Activated T-helper 1 cell treated with anti-CD3 and anti-CD28 coated beads, Interleukin-12 subunit alpha, Interleukin-12 subunit beta, Interleukin-2, Interleukin-4 antibody, amounts not matched to agents 30 ng/mL and 10 ng/mL and 1 ng/mL, durations not matched to agents 14 hours and 24 hours and 36 hours (primary cell): ENCODE data around the gene FUOM. TPM values are rescaled to one million over a fixed set of nuclear protein-coding genes. Genes with fewer than 3 reads are reported as not detected.

ENCODE experiments used
- DNase-seq: peaks from one replicate; pipeline ENCODE4 v3.0.0; 2021; ENCODE audit warnings: low spot score
- H3K27ac Mint-ChIP-seq: one replicate; pipeline ENCODE4 v1.8.0; 2021; ENCODE audit warnings: mild to moderate bottlenecking, mixed read lengths
- H3K27me3 Mint-ChIP-seq: one replicate; pipeline ENCODE4 v1.8.0; 2022; ENCODE audit warnings: mild to moderate bottlenecking, moderate library complexity, mixed read lengths; ENCODE audit not compliant: insufficient read depth
- H3K36me3 Mint-ChIP-seq: one replicate; pipeline ENCODE4 v1.8.0; 2021; ENCODE audit warnings: low read depth, mixed read lengths
- H3K4me1 Mint-ChIP-seq: one replicate; pipeline ENCODE4 v1.8.0; 2021; ENCODE audit warnings: low read depth, mixed read lengths
- H3K4me3 Mint-ChIP-seq: one replicate; pipeline ENCODE4 v1.8.0; 2021; ENCODE audit warnings: mild to moderate bottlenecking, moderate library complexity, mixed read lengths
- H3K9me3 Mint-ChIP-seq: one replicate; pipeline ENCODE4 v1.8.0; 2021; ENCODE audit warnings: mixed read lengths
- intact Hi-C: fragments of 100-400 bp; cut with micrococcal nuclease; formaldehyde crosslinking; loops from one replicate; pipeline ENCODE4 v1.15.1; 2024
- total RNA-seq: library from RNA; stranded (reverse); gene quantifications from 2 replicates; pipeline ENCODE4 v1.2.3, GENCODE V29; 2022

Gene FUOM
- total RNA-seq, result 45.4 and 51.8 TPM in 2 replicates

DNA sequence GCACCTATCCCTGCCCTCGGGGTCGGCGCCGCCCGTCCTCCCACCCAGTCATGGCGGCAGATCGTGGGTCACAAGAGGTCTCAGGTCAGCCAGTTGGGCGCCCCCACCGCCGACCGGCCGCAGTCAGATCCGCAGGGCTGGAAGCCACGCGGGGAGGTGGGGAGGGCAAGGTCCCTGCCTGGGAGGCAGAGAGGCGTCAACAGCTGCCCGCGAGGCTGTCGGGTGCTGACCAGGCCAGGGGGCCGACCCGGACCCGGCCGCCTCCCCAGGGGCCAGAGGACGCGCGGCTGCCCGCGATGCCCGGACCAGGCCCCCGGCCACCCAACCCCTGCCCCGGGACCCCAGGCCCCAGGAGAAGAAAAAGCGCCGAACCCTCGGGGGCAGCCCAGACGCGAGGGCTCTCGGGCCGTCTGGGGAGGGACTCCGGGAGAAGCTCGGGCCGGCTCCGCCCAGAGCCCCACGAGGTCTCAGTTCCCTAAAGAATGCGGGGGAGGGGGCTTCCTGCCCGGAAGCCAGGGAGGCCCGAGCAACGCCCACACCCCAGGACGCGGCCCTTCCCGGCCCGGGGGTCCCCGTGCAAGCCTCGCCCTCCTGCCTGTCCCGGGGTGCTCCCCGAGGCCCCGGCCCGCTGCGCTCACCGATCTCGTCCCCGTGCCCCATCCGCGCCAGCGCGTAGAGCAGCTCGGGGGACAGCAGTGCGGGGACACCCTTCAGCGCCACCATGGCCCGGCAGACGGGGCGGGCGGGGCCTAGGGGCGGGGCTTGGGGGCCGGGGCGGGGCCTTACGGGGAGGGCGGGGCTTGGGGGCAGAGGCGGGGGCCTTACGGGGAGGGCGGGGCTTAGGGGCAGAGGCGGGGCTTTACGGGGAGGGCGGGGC is at the start of gene FUOM:
TSS of gene FUOM (minus strand) at position 735 of the 877 bp plus-strand sequence. CDS start at position 723, 12 bp downstream.
- intact Hi-C loops, result loop anchor here (1.0 to 2.0 kb wide), 9 partner anchors 16 to 821 kb away; partner anchors contain the start of genes ECHS1, INPP5A and MTG1
- peak within 1 kb of the TSS; percentile 77 for H3K4me3 Mint-ChIP-seq

DNA sequence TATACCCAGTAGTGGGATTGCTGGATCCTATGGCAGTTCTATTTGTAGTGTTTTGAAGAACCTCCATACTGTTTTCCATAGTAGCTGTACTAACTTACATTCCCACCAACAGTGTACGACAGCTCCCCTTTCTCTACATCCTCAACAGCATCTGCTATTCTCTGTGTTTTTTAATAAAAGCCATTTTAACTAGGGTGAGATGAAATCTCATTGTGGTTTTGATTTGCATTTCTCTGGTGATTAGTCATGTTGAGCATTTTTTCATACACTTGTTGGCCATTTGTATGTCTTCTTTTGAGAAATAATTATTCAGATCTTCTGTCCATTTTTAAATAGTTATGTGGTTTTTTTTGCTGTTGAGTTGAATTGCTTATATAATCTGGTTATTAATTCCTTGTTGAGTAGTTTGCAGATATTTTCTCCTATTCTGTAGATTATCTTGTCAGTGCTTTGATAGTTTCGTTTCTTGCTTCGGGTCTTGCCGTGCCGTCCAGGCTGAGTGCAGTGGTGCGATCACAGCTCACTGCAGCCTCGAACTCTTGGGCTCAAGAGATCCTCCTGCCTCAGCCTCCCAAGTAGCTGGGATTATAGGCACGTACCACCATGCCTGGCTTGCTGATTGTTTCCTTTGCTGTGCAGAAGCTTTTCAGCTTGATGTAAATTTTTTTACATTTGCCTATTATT is 48.2 kb upstream of the FUOM start:
- no peak for DNase-seq
- Mint-ChIP-seq H3K9me3 (peaks cover 28% of the 10 kb centered on the region), H3K4me1 (peaks cover 40% of the 10 kb centered on the region), H3K36me3 (peaks cover 74% of the 10 kb centered on the region), H3K27me3 (no peaks in the 10 kb centered on the region), H3K4me3 (no peak overlapping the region), H3K27ac (no peak overlapping the region)
- intact Hi-C loops, result no loop called here

More for the DNA sequence above, at the start of gene FUOM:
- H3K27ac Mint-ChIP-seq, result peak within 1 kb of the TSS; percentile 48
- H3K36me3 Mint-ChIP-seq, result peaks cover 8% of the 10 kb centered on the region
- no peaks in the 10 kb centered on the region for H3K4me1 Mint-ChIP-seq
- H3K27me3 Mint-ChIP-seq, result no peaks in the 10 kb centered on the region
- H3K9me3 Mint-ChIP-seq, result no peaks in the 10 kb centered on the region
- peak; percentile 57 for DNase-seq

GRCh38 chr10:133405272-133405671 is 47.5 kb upstream of the FUOM start:
- H3K36me3 Mint-ChIP-seq, result peaks cover 71% of the 10 kb centered on the region
- no peaks in the 10 kb centered on the region for H3K27me3 Mint-ChIP-seq
- H3K27ac Mint-ChIP-seq, result no peak overlapping the region
- no peak overlapping the region for H3K4me3 Mint-ChIP-seq
- intact Hi-C loops, result no loop called here
- no peak for DNase-seq
- H3K4me1 Mint-ChIP-seq, result peaks cover 47% of the 10 kb centered on the region
- H3K9me3 Mint-ChIP-seq, result peaks cover 21% of the 10 kb centered on the region

DNA sequence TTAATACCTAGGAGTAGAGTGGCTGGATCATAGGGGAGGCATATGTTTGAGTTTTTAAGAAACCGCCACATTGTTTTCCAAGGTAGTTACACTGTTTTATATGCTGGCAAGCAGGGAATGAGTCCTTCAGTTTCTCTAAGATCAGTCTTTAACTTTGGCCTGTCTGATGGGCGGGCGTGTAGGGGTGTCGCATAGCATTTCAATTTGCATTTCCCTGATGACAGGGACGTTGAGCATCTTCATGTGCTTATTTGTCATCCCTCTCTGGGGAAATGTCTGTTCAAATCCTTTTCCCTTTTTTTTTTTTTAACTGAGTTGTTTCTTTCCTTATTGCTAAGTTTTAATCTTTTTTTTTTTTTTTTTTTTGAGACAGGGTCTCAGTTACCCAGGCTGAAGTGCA is 46.0 kb upstream of the FUOM start:
- intact Hi-C loops, result no loop called here
- no peaks in the 10 kb centered on the region for H3K27me3 Mint-ChIP-seq

DNA sequence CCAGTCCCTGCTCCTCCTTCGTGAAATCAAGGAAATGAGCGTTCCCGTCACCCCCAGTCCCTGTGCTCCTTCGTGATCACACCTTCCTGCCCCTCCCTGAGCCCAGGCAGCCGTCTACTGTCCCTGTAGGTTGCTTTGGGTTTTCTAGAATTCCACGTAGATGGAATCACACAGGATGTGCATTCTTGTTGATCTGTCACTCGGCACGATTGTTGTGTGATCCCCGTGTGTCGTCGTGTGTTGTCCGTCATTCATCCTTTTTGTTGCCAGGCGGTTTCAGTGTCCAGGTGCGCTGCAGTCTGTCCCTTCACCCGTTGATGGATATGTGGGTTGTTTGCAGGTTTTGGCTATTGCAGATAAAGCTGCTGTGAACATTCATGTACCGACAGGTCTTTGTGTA is 45.5 kb upstream of the FUOM start:
- no peak overlapping the region for H3K4me3 Mint-ChIP-seq
- no peak for DNase-seq
- no peak overlapping the region for H3K27ac Mint-ChIP-seq
- intact Hi-C loops, result no loop called here
- peaks cover 4% of the 10 kb centered on the region for H3K9me3 Mint-ChIP-seq
- H3K4me1 Mint-ChIP-seq, result peaks cover 47% of the 10 kb centered on the region
- H3K27me3 Mint-ChIP-seq, result no peaks in the 10 kb centered on the region
- H3K36me3 Mint-ChIP-seq, result peaks cover 61% of the 10 kb centered on the region

More for the DNA sequence above, 46.0 kb upstream of the FUOM start:
- Mint-ChIP-seq H3K36me3 (peaks cover 63% of the 10 kb centered on the region), H3K4me1 (peaks cover 47% of the 10 kb centered on the region), H3K4me3 (no peak overlapping the region), H3K9me3 (peaks cover 9% of the 10 kb centered on the region), H3K27ac (no peak overlapping the region)
- DNase-seq, result no peak

DNA sequence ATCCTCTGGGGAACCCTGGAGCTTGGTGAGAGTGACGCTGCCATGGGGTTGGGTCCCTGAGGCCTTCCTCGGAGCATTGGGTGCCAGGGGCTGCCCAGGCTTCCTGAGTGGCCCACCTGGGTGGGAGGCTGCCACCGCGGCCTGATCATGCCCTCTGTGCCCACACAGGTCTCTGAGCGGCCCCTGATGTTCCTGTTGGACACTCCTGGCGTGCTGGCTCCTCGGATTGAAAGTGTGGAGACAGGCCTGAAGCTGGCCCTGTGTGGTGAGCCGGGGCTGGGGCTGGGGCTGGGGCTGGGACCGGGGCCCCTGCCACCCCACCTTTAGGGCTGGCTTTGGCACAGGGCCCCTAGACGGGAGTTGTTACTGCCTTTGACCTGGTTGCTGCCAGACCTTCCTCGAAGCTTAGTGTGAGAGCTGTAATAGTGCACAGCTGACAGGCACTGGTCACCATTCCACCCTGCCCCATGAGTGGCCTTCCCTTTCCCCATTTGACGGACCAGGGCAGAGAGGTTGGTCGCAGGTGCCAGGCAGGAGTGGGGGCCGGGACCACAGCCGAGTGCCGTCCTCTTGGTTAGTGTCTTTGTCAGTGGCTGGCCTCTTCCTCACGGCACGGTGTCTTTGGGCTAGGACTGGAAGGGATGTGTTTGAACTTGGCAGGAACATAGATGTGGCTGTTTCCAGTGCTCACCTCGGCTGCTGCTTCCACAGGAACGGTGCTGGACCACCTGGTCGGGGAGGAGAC is 44.3 kb upstream of the FUOM start:
- intact Hi-C loops, result no loop called here
- H3K27me3 Mint-ChIP-seq, result no peaks in the 10 kb centered on the region
- peaks cover 47% of the 10 kb centered on the region for H3K4me1 Mint-ChIP-seq
- peak overlapping the region; percentile 40 for H3K27ac Mint-ChIP-seq
- no peak overlapping the region for H3K4me3 Mint-ChIP-seq
- peaks cover 57% of the 10 kb centered on the region for H3K36me3 Mint-ChIP-seq
- DNase-seq, result no peak
- H3K9me3 Mint-ChIP-seq, result no peaks in the 10 kb centered on the region

GRCh38 chr10:133401500-133401899 is 43.7 kb upstream of the FUOM start:
- H3K36me3 Mint-ChIP-seq, result peaks cover 57% of the 10 kb centered on the region

GRCh38 chr10:133400624-133401424 is 43.0 kb upstream of the FUOM start:
- no peak for DNase-seq
- peaks cover 38% of the 10 kb centered on the region for H3K4me1 Mint-ChIP-seq
- H3K4me3 Mint-ChIP-seq, result peak overlapping the region; percentile 47

More at GRCh38 chr10:133401500-133401899, 43.7 kb upstream of the FUOM start:
- H3K27me3 Mint-ChIP-seq, result no peaks in the 10 kb centered on the region
- H3K4me3 Mint-ChIP-seq, result no peak overlapping the region
- no peaks in the 10 kb centered on the region for H3K9me3 Mint-ChIP-seq
- DNase-seq, result no peak
- peak overlapping the region; percentile 70 for H3K27ac Mint-ChIP-seq
- H3K4me1 Mint-ChIP-seq, result peaks cover 43% of the 10 kb centered on the region
- intact Hi-C loops, result no loop called here

GRCh38 chr10:133399123-133399601 is 41.3 kb upstream of the FUOM start:
- intact Hi-C loops, result loop anchor here (10.0 kb wide), 1 partner anchor 1494 kb away; the partner anchor contains the start of gene PPP2R2D
- peaks cover 27% of the 10 kb centered on the region for H3K4me1 Mint-ChIP-seq
- peaks cover 43% of the 10 kb centered on the region for H3K36me3 Mint-ChIP-seq

More at GRCh38 chr10:133400624-133401424, 43.0 kb upstream of the FUOM start:
- intact Hi-C loops, result no loop called here
- Mint-ChIP-seq H3K27ac (peak overlapping the region; percentile 70), H3K36me3 (peaks cover 53% of the 10 kb centered on the region), H3K27me3 (no peaks in the 10 kb centered on the region), H3K9me3 (no peaks in the 10 kb centered on the region)

GRCh38 chr10:133397938-133398337 is 40.1 kb upstream of the FUOM start:
- H3K4me3 Mint-ChIP-seq, result no peak overlapping the region
- H3K36me3 Mint-ChIP-seq, result peaks cover 37% of the 10 kb centered on the region
- intact Hi-C loops, result loop anchor here (10.0 kb wide), 1 partner anchor 1493 kb away; the partner anchor contains the start of gene PPP2R2D
- DNase-seq, result no peak
- peaks cover 23% of the 10 kb centered on the region for H3K4me1 Mint-ChIP-seq
- H3K27ac Mint-ChIP-seq, result no peak overlapping the region
- H3K9me3 Mint-ChIP-seq, result no peaks in the 10 kb centered on the region
- H3K27me3 Mint-ChIP-seq, result no peaks in the 10 kb centered on the region

More at GRCh38 chr10:133399123-133399601, 41.3 kb upstream of the FUOM start:
- Mint-ChIP-seq H3K9me3 (no peaks in the 10 kb centered on the region), H3K27ac (no peak overlapping the region), H3K4me3 (no peak overlapping the region), H3K27me3 (no peaks in the 10 kb centered on the region)
- no peak for DNase-seq

DNA sequence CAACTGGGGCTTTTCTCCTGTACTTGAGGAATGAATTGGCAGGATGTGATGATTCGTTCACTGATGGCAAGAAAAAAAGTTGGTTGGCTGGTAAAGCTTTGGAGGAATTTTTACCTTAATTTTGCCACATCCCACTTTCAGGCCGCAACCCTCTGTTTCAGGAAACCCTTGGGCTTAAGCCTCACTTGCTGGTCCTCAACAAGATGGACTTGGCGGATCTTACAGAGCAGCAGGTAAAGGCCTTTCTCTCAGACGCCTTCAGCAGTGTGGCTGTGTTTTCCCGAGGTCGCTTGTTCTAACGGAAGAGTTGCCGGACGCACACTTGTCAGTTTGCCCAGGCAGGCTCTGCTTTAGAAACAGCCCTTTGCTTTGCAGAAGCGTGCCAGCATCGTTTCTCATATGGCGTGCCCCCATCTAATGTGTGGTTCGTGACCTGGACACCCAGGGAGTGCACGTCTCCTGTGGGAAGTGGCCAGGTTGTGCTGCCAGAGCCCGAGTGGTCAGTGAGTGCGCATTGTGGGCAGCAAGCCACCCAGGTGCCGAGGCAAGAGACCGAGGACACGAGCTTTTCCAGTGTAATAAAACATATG is 38.3 kb upstream of the FUOM start:
- Mint-ChIP-seq H3K27ac (no peak overlapping the region), H3K36me3 (peaks cover 27% of the 10 kb centered on the region), H3K4me1 (peaks cover 21% of the 10 kb centered on the region), H3K9me3 (no peaks in the 10 kb centered on the region), H3K4me3 (peak overlapping the region; percentile 99), H3K27me3 (no peaks in the 10 kb centered on the region)
- DNase-seq, result no peak
- intact Hi-C loops, result loop anchor here (10.0 kb wide), 1 partner anchor 1491 kb away; the partner anchor contains the start of gene PPP2R2D
